ENCODE data around the gene MRPL28.
"Not testable (repeated sequence)": the region's sequence is repeated elsewhere in the genome, so short reads cannot be mapped to it uniquely, and the experiment has no call there.

MRPL28 gene

DNA sequence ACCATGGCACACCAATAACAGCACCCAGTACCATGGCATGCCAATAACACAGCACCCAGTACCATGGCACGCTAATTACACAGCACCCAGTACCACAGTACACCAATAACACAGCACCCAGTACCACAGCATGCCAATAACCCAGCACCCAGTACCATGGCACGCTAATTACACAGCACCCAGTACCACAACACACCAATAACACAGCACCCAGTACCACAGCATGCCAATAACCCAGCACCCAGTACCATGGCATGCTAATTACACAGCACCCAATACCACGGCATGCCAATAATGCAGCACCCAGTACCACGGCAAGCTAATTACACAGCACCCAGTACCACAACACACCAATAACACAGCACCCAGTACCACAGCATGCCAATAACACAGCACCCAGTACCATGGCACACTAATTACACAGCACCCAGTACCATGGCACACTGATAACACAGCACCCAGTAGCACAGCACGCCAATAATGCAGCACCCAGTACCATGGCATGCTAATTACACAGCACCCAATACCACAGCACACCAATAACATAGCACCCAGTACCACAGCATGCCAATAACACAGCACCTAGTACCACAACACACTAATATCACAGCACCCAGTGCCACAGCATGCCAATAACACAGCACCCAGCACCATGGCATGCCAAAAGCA lies 36.0 kb downstream of the MRPL28 start:
- not testable (repeated sequence) for H2AFZ ChIP-seq (ENCODE audit: low read length, unreplicated experiment); H3K4me1 ChIP-seq (ENCODE audit: control insufficient read depth, insufficient read depth, low read length, unreplicated experiment); H3K27ac ChIP-seq (ENCODE audit: low read depth, low read length); H3K27me3 ChIP-seq (ENCODE audit: insufficient read depth, low read length); H3K36me3 ChIP-seq (ENCODE audit: insufficient read depth, low read length); H3K4me3 ChIP-seq (ENCODE audit: low read depth, low read length)
- H3K79me2 ChIP-seq (ENCODE audit: control insufficient read depth, insufficient read depth, low read length, unreplicated experiment), result peaks cover 58% of the 10 kb centered on the region

DNA sequence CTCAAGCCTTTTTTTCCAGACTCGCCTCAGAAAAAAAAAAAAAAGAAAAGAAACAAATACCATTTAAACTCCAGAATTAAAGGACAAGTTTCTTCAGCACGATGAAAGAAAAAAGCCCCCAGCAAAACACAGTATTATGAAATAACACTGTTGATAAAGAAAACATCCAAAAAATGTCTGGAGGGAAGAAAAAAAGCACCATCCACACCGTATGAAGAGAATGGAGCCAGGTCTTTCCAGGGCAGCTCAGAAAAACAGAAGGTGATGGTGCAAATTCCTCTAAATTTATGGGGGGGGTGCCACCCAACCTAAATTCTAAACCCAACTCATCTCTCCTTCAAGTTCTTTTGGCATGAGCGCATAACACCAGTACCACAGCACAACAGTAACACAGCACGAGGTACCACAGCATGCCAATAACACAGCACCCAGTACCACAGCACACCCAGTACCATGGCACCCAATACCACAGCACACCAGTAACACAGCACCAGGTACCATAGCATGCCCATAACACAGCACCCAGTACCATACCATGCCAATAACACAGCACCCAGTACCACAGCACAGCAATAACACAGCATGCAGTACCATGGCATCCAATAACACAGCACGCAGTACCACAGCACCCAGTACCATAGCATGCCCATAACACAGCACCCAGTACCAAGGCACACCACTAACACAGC lies 36.8 kb downstream of the MRPL28 start:
- no peaks in the 10 kb centered on the region for H3K4me1 ChIP-seq (ENCODE audit: control insufficient read depth, insufficient read depth, low read length, unreplicated experiment)
- H3K4me3 ChIP-seq (ENCODE audit: low read depth, low read length), result no peak overlapping the region
- no peaks in the 10 kb centered on the region for H3K36me3 ChIP-seq (ENCODE audit: insufficient read depth, low read length)
- no peaks in the 10 kb centered on the region for H3K27me3 ChIP-seq (ENCODE audit: insufficient read depth, low read length)
- no peak overlapping the region for H3K27ac ChIP-seq (ENCODE audit: low read depth, low read length)
- H3K79me2 ChIP-seq (ENCODE audit: control insufficient read depth, insufficient read depth, low read length, unreplicated experiment), result peaks cover 54% of the 10 kb centered on the region
- H2AFZ ChIP-seq (ENCODE audit: low read length, unreplicated experiment), result no peak overlapping the region

DNA sequence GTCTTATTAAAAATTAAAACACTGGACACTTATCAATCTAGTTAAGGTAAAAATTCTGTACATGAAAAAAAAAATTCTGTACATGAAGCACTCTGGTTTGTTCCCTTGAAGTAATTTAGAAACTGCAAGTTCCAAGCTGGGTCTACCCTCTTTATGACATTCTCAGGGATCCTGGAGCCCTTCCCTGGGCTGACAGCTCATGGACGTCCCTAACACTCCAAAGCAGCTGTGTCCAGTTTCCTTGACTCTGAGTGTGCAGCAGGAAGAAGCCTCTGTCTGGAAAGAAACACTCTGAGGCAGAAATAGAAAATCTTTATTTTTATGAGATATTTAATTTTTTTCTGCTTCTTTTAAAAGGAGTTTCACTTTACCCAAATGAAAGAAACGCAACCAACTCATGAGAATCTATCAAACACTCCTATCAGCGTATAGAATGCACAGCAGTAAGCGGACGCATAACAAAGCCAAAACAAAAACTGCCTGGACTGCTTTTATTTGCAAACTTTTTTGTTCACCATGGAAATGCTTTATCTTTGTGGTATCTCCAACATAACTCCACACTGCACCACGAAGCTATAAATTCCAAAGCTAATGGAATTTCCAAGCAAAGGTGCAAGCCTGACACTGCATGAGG lies 39.0 kb downstream of the MRPL28 start:
- Histone ChIP-seq H3K79me2 (ENCODE audit: control insufficient read depth, insufficient read depth, low read length, unreplicated experiment) (peaks cover 40% of the 10 kb centered on the region), H3K4me1 (ENCODE audit: control insufficient read depth, insufficient read depth, low read length, unreplicated experiment) (peaks cover 12% of the 10 kb centered on the region)
- not testable (repeated sequence) for H3K27ac ChIP-seq (ENCODE audit: low read depth, low read length); H3K27me3 ChIP-seq (ENCODE audit: insufficient read depth, low read length); H2AFZ ChIP-seq (ENCODE audit: low read length, unreplicated experiment); H3K36me3 ChIP-seq (ENCODE audit: insufficient read depth, low read length); H3K4me3 ChIP-seq (ENCODE audit: low read depth, low read length)

DNA sequence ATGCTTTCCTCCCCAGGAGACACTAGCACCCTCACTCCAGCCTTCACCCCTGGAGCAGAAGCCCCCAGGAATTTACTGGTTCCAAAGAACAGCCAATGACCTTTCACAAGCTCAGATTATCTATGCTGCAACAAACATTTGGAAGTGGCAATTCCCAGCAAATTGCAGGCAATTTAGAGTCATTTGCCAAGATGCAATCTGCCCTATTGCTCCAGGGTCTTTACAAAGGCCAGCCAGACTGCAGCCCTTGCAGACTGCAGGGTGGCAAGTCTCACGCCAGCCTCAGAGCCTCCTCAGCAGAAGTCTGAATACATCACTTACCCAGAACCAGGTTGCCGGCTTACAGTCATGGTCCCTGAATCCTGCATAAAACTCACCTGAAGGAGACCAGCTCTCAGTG lies 39.6 kb downstream of the MRPL28 start:
- Histone ChIP-seq H3K36me3 (ENCODE audit: insufficient read depth, low read length) (no peaks in the 10 kb centered on the region), H2AFZ (ENCODE audit: low read length, unreplicated experiment) (no peak overlapping the region), H3K4me3 (ENCODE audit: low read depth, low read length) (no peak overlapping the region), H3K79me2 (ENCODE audit: control insufficient read depth, insufficient read depth, low read length, unreplicated experiment) (peaks cover 35% of the 10 kb centered on the region), H3K4me1 (ENCODE audit: control insufficient read depth, insufficient read depth, low read length, unreplicated experiment) (peaks cover 12% of the 10 kb centered on the region), H3K27ac (ENCODE audit: low read depth, low read length) (no peak overlapping the region), H3K27me3 (ENCODE audit: insufficient read depth, low read length) (no peaks in the 10 kb centered on the region)

DNA sequence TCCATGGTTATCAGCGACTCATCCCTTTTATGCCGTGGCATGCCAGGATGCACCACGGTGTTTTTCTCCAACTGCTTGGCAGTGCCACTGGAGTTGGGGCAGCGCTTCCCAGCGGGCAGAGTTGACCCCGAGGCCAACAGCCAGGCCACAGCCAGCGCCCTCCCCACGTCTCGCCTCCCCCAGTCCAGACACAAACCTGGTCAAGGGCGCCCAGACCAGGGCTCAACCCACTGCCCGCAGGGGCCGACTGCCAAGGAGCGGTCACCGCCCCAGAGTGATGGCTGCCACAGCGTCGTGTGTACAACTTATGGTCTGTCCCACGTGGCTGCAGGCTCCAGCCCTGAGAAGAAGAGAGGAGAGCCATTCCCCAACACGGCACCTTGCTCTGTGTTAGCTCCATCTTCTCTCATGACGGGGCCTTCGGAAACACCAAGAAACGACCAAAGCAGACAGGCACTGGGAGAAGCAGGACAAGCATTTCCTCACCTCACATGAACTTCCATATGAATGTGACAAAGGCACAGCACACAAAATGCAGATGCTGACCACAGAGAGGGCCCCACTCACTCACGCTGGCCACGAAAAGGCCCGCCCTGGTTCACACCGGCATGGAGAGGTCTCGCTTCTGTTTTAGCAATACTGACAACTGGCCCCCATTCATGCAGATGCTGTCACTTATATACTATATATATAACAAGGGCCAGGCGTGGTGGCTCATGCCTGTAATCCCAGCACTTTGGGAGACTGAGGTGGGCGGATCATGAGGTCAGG lies 44.8 kb downstream of the MRPL28 start:
- Histone ChIP-seq H2AFZ (ENCODE audit: low read length, unreplicated experiment) (no peak overlapping the region), H3K79me2 (ENCODE audit: control insufficient read depth, insufficient read depth, low read length, unreplicated experiment) (peaks cover 13% of the 10 kb centered on the region), H3K36me3 (ENCODE audit: insufficient read depth, low read length) (no peaks in the 10 kb centered on the region; the same call in 1 of the 2 replicates), H3K4me3 (ENCODE audit: low read depth, low read length) (no peak overlapping the region), H3K27me3 (ENCODE audit: insufficient read depth, low read length) (no peaks in the 10 kb centered on the region), H3K27ac (ENCODE audit: low read depth, low read length) (no peak overlapping the region), H3K4me1 (ENCODE audit: control insufficient read depth, insufficient read depth, low read length, unreplicated experiment) (peaks cover 12% of the 10 kb centered on the region)

DNA sequence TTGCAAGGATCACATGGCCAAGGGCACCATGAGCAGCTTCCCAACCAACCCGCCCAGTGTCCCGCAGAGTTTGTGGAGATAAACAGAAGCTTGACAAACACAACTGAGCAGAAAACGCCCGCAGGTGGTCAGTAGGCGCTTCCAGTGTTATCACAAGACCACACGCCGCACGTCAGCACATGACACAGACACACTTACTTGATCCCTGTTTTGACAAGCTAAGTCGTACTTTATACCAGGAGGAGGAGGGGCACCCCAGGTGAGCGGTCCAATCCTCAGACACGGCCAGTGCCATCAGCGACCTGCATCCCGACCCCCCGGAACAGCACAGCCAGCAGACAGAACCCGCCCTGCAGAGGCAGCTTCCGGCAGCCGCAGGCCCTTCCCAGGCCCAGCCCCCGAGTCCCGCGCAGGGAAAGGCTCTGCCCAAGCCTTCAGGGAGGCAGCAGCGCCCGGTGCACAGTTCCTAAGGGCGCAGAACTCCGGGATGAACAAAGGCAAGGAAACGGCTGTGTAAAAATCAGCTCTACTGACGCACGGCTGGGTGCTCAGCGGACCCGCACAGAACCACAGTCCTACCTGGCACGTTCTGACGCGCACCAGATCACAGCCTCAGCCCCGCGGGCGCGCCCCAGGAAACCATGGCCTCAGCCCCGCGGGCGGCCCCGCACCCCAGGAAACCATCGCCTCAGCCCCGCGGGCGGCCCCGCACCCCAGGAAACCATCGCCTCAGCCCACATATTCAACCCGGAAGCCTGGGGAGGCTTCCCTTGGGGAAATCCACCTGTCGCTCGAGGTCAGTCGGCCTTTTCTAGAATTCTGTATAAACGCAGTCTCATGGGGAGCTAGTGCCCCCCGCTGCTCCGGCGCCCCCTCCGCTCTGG lies 45.6 kb downstream of the MRPL28 start:
- H3K27ac ChIP-seq (ENCODE audit: low read depth, low read length), result no peak overlapping the region
- peaks cover 12% of the 10 kb centered on the region for H3K4me1 ChIP-seq (ENCODE audit: control insufficient read depth, insufficient read depth, low read length, unreplicated experiment)
- H3K4me3 ChIP-seq (ENCODE audit: low read depth, low read length), result no peak overlapping the region
- no peaks in the 10 kb centered on the region for H3K27me3 ChIP-seq (ENCODE audit: insufficient read depth, low read length)
- no peaks in the 10 kb centered on the region; the same call in 1 of the 2 replicates for H3K36me3 ChIP-seq (ENCODE audit: insufficient read depth, low read length)
- H3K79me2 ChIP-seq (ENCODE audit: control insufficient read depth, insufficient read depth, low read length, unreplicated experiment), result peaks cover 18% of the 10 kb centered on the region
- H2AFZ ChIP-seq (ENCODE audit: low read length, unreplicated experiment), result no peak overlapping the region

DNA sequence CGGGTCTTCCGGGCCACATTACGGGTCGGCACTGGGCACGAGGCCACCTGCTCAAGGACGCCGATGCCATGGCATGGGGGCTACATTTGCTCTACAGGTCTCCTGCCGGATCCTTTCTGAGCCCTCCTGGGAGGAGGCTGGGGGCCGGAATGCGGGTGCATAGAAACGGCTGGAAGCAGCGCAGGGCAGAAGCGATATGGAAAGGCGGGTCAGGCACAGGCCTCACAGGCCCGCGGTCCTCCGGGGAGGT lies 46.2 kb downstream of the MRPL28 start:
- no peaks in the 10 kb centered on the region for H3K27me3 ChIP-seq (ENCODE audit: insufficient read depth, low read length)
- H3K4me1 ChIP-seq (ENCODE audit: control insufficient read depth, insufficient read depth, low read length, unreplicated experiment), result peaks cover 12% of the 10 kb centered on the region
- H3K27ac ChIP-seq (ENCODE audit: low read depth, low read length), result no peak overlapping the region
- peaks cover 22% of the 10 kb centered on the region for H3K79me2 ChIP-seq (ENCODE audit: control insufficient read depth, insufficient read depth, low read length, unreplicated experiment)
- H3K4me3 ChIP-seq (ENCODE audit: low read depth, low read length), result no peak overlapping the region
- no peak overlapping the region for H2AFZ ChIP-seq (ENCODE audit: low read length, unreplicated experiment)
- H3K36me3 ChIP-seq (ENCODE audit: insufficient read depth, low read length), result no peaks in the 10 kb centered on the region; the same call in 1 of the 2 replicates

DNA sequence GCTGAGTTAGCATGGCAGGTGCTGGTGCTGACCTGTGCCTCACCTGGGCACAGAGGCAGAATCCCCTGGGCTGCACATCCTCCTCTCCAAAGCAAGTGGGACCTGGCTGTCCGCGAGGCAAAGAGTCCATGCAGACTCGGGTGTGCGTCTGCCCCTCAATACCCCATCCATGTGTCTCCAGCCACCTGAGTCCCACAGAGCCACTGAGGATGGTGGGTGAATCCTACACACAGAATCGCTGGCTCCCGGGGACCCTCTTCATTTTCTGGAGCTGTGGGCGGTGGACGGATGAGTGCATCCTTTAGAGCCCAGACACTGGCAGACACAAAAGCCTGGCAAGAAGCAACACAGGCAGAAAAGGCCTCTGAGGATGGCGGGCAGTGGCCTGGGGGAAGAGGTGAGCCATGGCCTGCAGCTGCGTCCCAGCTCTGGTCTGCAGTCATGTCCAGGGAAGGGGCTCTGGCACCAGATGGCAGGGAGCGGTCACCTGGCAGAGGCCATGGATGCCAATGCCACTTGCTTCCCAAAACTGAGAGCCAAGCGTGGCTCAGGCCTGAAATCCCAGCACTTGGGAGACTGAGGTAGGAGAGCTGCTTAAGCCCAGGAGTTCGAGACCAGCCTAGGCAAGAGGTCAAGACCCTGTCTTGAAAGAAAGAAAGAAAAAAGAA lies 47.7 kb downstream of the MRPL28 start:
- H3K36me3 ChIP-seq (ENCODE audit: insufficient read depth, low read length), result no peaks in the 10 kb centered on the region; the same call in 1 of the 2 replicates
- H3K27ac ChIP-seq (ENCODE audit: low read depth, low read length), result no peak overlapping the region
- H3K4me3 ChIP-seq (ENCODE audit: low read depth, low read length), result no peak overlapping the region
- H3K4me1 ChIP-seq (ENCODE audit: control insufficient read depth, insufficient read depth, low read length, unreplicated experiment), result peaks cover 6% of the 10 kb centered on the region
- no peaks in the 10 kb centered on the region for H3K27me3 ChIP-seq (ENCODE audit: insufficient read depth, low read length)
- H3K79me2 ChIP-seq (ENCODE audit: control insufficient read depth, insufficient read depth, low read length, unreplicated experiment), result peaks cover 25% of the 10 kb centered on the region
- no peak overlapping the region for H2AFZ ChIP-seq (ENCODE audit: low read length, unreplicated experiment)

DNA sequence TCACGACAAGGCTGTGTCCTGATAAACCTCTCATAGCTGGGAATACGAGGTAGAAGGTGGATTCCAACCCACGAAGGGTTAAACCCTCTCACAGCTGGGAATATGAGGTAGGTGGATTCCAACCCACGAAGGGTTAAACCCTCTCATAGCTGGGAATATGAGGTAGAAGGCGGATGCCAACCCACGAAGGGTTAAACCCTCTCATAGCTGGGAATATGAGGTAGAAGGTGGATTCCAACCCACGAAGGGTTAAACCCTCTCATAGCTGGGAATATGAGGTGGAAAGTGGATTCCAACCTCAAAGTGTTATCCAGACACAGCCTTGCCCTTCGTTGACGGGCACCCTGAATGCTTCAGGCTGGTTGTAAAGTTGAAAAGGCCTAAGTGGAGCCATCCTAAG lies 48.8 kb downstream of the MRPL28 start:
- Histone ChIP-seq H3K79me2 (ENCODE audit: control insufficient read depth, insufficient read depth, low read length, unreplicated experiment) (peaks cover 25% of the 10 kb centered on the region), H3K4me1 (ENCODE audit: control insufficient read depth, insufficient read depth, low read length, unreplicated experiment) (no peaks in the 10 kb centered on the region), H3K4me3 (ENCODE audit: low read depth, low read length) (no peak overlapping the region), H2AFZ (ENCODE audit: low read length, unreplicated experiment) (no peak overlapping the region), H3K27ac (ENCODE audit: low read depth, low read length) (no peak overlapping the region), H3K27me3 (ENCODE audit: insufficient read depth, low read length) (no peaks in the 10 kb centered on the region), H3K36me3 (ENCODE audit: insufficient read depth, low read length) (no peaks in the 10 kb centered on the region; the same call in 1 of the 2 replicates)
